ENCODE results near the gene PCAT7.
"Not testable (repeated sequence)": the region's sequence is repeated elsewhere in the genome, so short reads cannot be mapped to it uniquely, and the experiment has no call there.

The PCAT7 gene

DNA sequence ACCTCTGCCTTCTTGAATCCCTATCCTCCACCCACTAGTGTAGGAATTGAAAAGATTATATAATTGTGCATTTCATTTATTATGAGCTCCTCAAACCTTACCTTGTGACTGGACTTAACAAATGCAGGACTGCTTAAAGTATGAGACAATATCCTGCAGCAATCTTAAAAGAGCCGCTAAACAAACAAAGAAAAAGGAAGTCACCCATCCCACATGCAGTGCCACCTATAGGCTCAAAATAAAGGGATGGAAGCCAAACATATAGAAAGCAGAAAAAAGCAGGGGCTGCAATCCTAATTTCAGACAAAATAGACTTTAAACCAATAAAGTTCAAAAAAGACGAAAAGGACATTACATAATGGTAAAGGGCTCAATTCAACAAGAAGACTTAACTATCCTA lies 8.7 kb downstream of the PCAT7 start:
- no peak for DNase-seq (ENCODE audit: low spot score)

DNA sequence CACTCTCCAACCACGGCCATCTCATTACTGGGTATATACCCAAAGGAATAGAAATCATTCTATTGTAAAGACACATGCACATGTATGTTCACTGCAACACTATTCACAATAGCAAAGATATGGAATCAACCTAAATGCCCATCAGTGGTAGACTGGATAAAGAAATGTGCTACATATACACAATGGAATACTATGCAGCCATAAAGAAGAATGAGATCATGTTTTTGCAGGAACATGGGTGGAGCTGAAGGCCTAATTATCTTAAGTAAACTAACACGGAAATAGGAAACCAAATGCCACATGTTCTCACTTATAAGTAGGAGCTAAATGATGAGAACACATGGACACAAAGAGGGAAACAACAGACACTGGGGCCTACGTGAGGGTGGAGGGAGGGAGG lies 9.4 kb downstream of the PCAT7 start:
- DNase-seq (ENCODE audit: low spot score): not testable (repeated sequence)

DNA sequence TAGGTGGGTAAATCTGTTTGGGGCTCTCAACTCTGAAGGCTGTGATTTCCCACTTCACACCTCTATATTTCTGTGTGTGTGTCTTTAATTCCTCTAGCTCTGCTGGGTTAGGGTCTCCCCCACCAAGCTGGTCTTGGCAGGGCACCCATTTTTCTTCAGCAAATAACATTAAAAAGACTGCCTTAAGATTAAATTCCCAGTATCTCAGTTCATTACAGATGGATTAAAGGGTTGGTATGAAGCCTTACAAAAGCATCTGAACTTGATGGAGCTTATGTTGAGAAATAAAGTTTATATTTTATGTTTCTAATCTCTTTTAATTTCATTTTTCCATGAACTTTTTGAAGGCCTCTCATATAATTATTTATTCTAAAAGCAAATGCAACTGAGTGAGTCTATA lies 11.7 kb downstream of the PCAT7 start:
- DNase-seq (ENCODE audit: low spot score): no peak

DNA sequence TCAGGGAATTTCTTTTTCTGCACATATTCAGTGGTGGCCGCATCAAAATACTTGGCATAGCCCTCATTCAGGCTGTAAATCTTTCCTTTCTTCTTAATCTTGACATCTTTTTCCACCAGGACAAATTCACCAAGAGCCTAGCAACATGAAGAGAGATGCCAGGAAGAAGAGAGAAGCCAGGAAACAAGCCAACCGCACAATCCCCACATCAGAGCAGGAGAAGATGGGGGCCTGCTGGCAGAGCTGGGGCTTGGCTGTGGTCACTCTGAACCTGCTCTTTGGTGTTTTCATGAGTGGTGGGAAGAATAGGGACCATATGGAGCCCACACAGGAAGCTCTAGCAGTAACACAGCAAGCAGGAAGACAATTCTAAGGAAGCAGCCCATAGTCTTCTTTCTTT lies 12.4 kb downstream of the PCAT7 start:
- DNase-seq (ENCODE audit: low spot score): no peak

DNA sequence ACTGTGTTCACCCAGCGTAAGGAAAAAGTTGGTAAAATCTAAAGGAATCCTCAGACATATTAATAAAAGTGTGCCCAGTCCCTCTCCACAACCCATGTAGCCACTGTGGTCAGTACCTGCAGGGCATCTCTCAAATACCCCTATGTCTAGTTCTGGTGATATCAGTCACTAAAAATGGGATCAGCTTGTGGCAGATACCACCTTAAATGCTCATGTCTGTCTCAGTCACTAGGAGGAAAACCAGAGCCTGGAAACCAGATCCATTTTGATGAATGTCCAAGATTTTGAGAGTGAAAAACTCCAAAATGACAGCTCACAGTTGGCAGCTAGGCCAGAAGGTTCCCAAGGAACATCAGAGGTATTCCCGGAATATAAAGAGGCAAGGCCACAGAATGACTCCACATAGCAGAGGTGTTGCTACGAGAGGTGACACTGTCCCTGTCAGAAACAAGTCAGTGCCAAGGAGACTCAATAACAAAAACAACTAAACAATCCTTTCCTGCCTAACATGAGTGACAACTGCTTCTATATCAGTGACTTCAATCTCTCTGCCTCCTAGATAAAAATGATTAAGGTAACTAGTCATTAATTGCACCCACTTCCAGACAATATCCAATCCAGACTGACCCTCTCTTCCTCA lies 13.5 kb downstream of the PCAT7 start:
- DNase-seq (ENCODE audit: low spot score): no peak

DNA sequence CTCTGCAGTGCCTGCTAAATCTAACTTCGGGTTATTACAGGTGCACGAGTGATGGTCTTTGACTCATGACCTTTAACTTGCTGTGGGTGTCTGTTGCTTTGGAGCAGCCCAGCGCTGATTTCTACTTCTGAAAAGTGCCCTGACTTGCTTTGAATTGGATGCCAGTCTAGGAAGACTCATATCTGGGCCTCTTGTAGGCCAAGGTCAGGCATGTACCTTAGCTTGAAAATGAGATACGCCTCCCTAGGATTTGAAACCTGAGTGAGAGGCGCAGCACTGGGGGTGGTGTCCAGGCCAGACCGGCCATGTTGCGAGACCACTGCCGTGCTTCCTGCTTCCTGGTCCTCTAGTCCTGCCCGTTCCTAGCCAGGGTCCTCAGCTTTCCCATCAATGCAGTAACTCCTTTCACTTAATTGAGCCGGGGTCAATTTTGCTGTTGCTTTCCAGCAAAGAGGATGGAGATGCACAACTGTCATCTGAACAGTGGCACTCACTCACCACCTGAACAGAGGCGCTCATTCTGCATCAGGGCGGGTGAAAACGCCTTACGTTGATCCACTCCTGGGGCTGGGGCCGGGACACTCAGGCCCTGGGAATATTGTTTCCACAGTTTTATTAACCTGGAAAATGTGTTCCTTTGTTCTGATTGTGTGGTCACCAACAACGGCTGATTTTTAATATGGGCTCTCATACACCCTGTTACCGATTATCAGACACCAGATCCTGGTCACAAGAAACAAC lies 14.3 kb downstream of the PCAT7 start:
- no peak for DNase-seq (ENCODE audit: low spot score)

DNA sequence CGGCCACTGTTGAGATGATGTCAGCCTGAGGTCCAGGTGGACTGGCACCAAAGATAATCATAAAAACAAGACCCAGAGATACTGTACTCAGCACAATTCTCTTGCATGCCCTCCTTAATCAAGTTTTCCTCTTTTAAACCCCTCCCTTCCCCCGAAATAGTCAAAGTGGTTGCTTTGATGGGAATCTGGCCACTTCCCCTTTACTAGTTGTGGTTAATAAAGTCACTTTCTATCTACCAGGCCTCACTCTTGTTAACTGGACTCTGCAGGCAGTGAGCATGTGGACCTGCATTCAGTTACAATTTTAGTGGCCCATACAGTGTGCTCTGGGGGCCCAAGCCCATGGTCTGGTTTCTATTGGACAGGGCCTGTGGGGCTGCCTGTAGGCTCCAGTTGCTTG lies 21.2 kb downstream of the PCAT7 start:
- DNase-seq (ENCODE audit: low spot score): no peak

DNA sequence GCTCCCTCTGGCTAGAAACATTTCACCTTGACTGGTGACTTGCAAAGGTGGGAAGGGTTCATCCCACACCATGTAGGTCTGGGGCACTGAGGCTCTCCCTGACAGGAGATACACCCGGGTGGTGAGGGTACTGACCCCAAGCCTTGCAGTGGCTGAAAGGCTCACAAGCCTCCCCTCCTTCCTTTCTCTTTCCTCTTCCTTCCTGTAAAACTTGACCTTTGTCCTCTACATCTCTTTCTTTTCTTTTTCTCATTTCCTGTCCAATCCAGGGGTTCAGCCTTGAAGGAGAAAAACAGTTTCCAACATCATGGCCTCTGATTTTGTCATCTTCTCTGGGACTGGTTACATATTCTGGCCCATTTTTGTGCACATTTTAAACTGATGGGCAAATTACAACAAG lies 22.2 kb downstream of the PCAT7 start:
- no peak for DNase-seq (ENCODE audit: low spot score)

DNA sequence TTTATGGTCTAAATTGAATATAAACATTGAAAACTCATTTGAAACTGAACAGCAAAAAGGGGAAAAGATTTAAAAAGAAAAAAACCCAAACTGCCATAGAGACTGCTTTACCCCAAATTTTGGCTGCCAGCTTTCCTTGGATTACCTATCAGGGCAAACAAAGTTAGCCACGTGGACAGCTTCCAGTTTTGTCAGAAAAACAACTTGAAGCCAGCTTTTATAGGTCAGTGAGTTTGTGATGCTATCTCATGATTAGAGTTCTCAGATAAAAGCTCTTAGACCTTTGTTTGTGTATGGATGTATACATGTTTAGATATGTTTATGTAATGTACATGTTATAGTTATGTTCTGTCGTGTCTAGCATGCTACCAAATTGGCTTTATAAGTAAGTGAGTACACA lies 22.7 kb downstream of the PCAT7 start:
- no peak for DNase-seq (ENCODE audit: low spot score)

DNA sequence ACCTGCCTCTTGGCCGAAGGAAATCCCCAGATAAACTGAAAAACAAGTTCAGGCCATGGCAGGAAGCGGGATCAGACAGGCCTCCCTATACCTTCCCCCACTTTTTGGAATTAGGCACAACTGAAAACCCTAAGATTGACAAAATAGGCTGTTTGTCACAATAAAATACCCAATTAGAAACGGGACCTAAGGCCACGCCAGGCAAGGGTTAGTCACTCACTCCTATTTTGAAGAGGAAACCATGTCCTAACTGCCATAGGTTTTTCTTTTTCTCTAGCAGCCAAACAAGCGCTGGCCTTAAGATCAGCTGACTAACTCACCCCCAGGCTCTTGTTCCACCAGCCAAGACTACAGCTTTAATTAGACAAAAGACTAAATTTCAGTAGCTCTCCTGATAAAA lies 26.8 kb downstream of the PCAT7 start:
- DNase-seq (ENCODE audit: low spot score): no peak

DNA sequence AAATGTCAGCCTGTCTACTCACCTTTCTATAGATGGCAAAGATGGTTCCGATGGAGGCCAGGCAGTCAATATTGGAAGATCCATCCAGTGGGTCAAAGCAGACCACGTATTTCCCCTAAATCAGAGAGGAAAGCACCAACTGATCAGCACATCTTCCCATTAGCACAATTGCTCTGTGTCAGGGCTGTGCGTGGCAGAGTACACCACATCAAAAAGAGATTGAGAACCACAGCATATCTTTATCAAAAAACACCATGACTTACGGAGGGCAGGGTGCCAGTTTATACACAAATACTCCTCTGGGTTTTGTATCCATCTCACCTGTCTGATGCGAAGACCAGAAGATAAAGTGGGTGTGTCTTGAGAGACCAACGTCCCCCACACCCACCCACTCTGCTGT lies 29.7 kb downstream of the PCAT7 start:
- DNase-seq (ENCODE audit: low spot score): no peak

DNA sequence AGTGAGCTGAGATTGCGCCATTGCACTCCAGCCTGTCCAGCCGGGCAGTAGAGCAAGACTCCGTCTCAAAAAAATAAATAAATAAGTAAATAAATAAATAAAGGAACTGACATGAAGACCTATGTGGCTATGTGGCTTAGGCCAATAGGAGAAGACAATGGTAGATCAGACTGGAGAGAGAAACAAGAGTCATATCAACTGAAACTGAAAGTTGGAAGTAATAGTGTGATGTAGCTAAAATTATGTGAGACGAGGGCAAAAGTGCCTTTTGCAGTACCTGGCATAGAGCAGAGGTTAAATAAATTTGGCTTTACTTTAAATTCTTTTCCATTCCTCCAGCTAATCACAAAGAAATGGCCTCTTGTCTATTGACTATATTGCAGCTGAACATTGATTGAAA lies 31.4 kb downstream of the PCAT7 start:
- no peak for DNase-seq (ENCODE audit: low spot score)

DNA sequence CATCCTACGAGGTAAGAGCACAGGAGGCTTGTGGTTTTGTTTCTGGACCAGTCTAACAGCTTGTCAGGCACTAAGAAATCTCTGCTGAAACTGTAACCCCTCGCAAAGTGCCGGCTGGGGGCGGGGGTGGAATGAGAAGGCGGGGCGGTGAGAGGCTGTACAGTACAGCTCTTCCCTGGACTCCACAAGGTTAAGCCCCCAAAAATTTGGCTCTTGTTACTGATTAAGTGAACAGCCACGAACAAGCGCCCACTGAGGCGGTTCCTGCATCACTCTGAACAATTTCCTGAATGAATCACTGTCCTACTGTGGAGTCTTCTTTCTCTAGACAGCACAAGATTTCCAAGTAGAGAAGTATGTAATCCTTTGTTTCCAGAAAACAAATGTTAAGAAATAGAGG lies 31.9 kb downstream of the PCAT7 start:
- DNase-seq (ENCODE audit: low spot score): peak; percentile 14

DNA sequence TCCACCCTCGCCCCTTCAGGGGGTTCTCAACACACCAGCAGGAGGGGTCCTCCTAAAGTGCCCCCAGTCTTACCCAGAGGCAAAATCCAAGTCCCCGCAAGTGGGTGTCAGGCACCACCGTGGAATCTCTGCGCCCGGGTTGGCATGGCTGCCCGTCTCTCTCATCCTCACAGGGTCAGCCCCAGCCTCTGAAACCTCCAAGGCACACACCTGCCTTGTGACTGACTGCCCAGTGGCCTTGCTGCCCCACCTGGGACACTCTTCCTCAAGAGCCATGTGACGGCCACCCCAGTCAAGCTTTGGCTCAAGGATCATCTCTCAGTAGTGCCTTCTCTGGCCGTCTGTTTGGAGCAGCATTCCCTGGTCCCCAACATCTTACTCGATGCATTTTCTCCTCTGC lies 33.8 kb downstream of the PCAT7 start:
- DNase-seq (ENCODE audit: low spot score): no peak

DNA sequence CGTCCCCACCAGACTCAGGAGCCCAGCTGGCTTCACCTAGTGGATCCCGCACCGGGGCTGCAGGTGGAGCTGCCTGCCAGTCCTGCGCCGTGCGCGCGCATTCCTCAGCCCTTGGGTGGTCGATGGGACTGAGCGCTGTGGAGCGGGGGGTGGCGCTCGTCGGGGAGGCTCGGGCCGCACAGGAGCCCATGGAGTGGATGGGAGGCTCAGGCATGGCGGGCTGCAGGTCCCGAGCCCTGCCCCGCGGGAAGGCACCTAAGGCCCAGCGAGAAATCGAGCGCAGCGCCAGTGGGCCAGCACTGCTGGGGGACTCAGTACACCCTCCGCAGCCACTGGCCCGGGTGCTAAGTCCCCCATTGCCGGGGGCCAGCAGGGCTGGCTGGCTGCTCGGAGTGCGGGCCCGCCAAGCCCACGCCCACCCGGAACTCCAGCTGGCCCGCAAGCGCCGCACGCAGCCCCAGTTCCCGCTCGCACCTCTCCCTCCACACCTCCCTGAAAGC lies 36.2 kb downstream of the PCAT7 start:
- DNase-seq (ENCODE audit: low spot score): not testable (repeated sequence)

DNA sequence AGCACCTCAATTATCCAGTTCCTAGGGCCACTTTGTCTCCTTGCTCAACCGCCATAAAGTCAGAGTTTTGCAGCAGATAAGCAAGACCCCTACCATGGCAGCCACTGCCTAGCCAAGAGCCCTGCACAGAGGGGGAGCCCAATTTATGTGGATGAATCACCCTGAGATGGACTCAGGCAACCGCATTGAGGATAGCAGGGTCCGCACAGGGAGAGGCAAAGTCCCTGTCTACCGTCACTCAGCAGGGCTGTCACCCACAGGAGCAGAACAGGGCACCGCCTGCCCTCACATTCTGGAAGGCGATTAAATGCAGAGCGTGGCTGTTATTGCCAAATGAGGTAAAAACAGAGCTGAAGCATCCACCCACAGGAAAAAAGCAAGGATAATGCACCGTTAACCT lies 37.0 kb downstream of the PCAT7 start:
- no peak for DNase-seq (ENCODE audit: low spot score)

DNA sequence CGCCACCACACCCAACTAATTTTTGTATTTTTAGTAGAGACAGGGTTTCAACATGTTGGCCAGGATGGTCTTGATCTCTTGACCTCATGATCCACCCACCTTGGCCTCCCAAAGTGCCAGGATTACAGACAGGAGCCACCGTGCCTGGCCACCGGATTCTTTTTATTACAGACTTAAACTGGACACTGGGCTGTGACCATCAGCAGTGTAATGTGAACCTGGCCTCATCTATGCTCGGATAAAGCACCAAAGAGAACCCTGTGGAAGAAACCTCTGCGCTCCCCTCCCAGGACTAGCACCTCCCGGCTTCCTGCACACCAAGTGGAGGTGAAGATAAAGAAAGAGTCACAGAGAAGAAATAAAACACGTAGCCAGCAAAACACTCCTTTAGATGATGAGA lies 37.8 kb downstream of the PCAT7 start:
- DNase-seq (ENCODE audit: low spot score): not testable (repeated sequence)

DNA sequence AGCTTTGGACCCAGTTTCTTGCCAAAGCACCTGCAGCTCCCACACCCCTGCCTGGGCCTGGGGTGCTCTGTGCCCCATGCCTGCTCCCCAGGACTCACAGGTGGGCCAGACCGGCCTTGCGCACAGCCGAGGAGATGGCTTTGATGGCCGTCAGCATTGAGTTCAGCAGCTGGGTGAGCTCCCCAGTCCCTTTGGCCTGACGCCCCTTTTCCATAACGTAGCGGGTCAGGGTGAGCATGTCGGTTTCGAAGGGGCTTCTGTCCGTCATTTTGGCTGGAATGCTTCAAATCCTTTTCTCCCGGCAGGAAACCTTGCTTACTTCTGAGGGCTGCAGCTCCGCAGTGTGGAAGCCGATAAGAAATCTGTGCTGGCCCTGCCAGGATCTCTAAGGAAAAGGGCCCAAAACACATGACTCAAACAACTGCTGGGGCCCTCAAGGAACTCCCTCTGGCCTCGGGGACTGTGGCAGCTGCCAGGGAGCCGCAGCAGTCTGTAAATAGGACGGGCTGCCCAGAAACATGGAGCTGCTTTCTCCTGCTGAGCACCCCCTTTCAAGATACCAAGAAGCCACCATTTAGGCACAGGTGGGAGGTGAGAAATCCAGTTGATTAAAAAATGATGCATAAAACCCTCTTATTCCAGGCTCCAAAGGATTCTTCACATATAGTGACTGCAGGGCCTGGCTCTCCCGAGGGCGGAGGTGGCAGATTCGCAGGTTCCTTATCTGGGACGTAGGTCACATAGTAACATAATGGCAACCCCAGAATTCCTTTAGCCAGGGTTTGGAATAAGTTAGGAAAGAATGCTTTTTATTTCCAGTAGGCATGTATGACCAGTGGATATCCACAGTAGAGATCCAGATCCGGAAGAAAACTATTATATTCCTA lies 38.8 kb downstream of the PCAT7 start, which contains the start of gene FBP2:
Gene FBP2 (minus strand): TSS at position 366 of the 887 bp plus-strand sequence. CDS start 98 bp downstream, at position 268.
- no peak for DNase-seq (ENCODE audit: low spot score)

DNA sequence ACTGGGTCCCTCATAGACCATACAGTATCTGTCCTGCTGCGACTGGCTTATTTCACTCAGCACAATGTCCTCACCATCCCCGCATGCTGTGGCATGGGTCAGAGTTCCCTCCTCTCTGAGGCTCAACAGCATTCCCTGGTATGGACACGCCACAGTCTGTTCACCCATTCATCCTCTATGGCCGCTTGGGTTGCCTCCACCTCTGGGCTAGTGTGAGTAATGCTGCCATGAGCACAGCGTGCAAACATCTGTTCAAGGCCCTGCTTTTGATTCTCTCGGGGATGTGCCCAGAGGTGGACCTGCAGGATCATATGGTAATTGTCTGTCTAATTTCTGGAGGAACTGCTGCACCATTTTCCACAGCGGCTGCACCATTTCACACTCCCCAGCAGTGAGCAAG lies 44.2 kb downstream of the PCAT7 start:
- DNase-seq (ENCODE audit: low spot score): no peak

DNA sequence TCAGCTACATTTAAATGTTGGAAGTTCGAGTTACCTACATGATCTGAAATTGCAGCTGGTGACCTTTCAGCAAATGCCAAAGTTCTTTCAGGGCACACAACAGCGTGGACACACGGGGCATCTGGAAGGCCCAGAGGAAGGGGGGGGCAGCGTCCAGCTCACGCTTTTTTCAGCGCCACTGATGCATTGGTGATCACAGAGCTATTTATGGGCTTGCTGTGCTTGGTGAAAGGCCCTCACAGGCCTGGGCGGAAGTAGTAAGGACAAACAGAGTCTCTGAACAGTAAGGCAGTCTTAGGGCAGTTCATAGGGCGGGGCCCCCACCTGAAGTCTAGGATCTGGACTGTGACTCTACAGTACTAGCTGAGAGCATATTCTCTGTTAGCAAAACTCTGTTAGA lies 45.4 kb downstream of the PCAT7 start:
- no peak for DNase-seq (ENCODE audit: low spot score)

DNA sequence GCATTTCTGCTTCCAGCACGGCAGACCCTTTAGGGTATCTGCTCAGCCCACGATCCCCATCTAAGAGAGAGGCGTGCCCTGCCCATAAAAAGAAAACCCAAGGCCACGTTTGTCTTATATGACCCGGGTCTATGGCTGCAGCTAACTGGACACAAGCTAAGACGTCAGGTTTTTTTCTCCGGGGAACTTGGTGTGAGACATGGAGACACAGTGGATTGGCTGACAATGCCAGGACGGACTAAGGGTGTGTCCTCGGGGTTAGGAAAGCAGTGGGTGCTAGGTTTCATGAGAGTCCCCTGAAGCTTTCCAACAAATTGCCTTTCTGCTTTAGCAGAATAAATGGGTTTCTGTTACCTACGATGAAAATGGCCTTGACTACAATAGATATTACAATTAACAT lies 45.8 kb downstream of the PCAT7 start:
- no peak for DNase-seq (ENCODE audit: low spot score)

DNA sequence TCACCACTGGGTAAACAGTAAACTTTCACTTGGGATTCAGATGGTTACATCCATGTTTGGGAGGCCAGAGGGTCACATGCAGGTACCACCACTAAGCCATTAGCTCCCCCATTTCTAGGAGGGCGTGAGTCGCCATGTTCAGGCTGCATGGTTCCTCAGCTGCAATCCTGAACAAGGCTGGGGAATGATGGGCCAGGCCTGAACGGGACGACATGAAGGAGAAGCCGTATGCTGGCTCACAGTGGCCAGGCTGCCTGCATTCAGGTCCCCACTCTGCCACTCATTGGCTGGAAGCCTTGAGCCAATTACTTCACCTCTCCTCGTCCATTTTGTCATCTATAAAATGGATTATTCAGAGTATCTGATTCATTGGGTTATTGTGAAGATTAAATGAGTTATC lies 47.8 kb downstream of the PCAT7 start:
- no peak for DNase-seq (ENCODE audit: low spot score)
